Sigmoid colon (tissue), 7 donors: ENCODE measurements around the gene SRRM2. TPM values are rescaled to one million over a fixed set of nuclear protein-coding genes. Genes with fewer than 3 reads are reported as not detected.
A peak's percentile ranks its signal among the peaks of the same experiment; 100 is the strongest.

Experiments
- DNase-seq: peaks from one replicate; pipeline ENCODE4 v3.0.0-alpha.2; 2019
- H3K27ac ChIP-seq, 4 donors: fragments of 200-600 bp; sonication (generic); one replicate each; pipeline ENCODE4 v1.5.1; 2016 to 2019; ENCODE audit warnings: mild to moderate bottlenecking in 1 of 4
- H3K27me3 ChIP-seq, 3 donors: fragments of 200-600 bp; sonication (generic); one replicate each; pipeline ENCODE4 v1.5.1; 2019; ENCODE audit warnings: mild to moderate bottlenecking in 1 of 3
- H3K36me3 ChIP-seq, 4 donors: fragments of 200-600 bp; sonication (generic); one replicate each; pipeline ENCODE4 v1.5.1; 2016 to 2019
- H3K4me1 ChIP-seq, 4 donors: fragments of 200-600 bp; sonication (generic); one replicate each; pipeline ENCODE4 v1.5.1; 2017 to 2019
- H3K4me3 ChIP-seq, 4 donors: fragments of 200-600 bp; sonication (generic); one replicate each; pipeline ENCODE4 v1.5.1; 2017 to 2019; ENCODE audit warnings: mild to moderate bottlenecking in 2 of 4, moderate library complexity in 1 of 4
- H3K9me3 ChIP-seq, 4 donors: fragments of 200-600 bp in 3 of 4; sonication (generic) in 3 of 4; one replicate each; pipeline versions ENCODE4 v1.5.1 to v1.6.1; 2013 to 2019
- EP300 ChIP-seq, 4 donors: sonication (generic); formaldehyde crosslinking; IDR thresholded peaks; one replicate each; pipeline ENCODE4 v1.6.1; 2017; ENCODE audit warnings: antibody characterized with exemption in 4 of 4
- POLR2A ChIP-seq, 2 donors: fragments of 450-650 bp; IDR thresholded peaks; one replicate each; pipeline ENCODE4 v1.6.1; 2016; ENCODE audit warnings: antibody characterized with exemption in 2 of 2, mild to moderate bottlenecking in 2 of 2, moderate library complexity in 2 of 2
- POLR2AphosphoS5 ChIP-seq, 4 donors: sonication (generic); formaldehyde crosslinking; IDR thresholded peaks; one replicate each; pipeline ENCODE4 v1.6.1; 2017; ENCODE audit warnings: antibody characterized with exemption in 4 of 4
- WGBS, 2 donors: extraction: QIAGEN DNeasy Blood & Tissue Kit; methylation state at CpG; one replicate each; pipeline ENCODE4 v1.1.7; 2013; 5-methylcytosine and 5-hydroxymethylcytosine counted together
- intact Hi-C: fragments of 100-400 bp; cut with DNase I; formaldehyde crosslinking; loops from one replicate; pipeline ENCODE4 v1.15.1; 2023
- polyA plus RNA-seq, 3 donors: library from polyadenylated mRNA; stranded (reverse); fragments of 200-250 nt; gene quantifications; one replicate each; pipeline ENCODE4 v1.2.3, GENCODE V29; 2013
- total RNA-seq, 4 donors: library from RNA; depleted of rRNA; stranded (reverse); fragments of >200 nt; gene quantifications; one replicate each; pipeline ENCODE4 v1.1.0, GENCODE V29; 2016
- TF ChIP-seq, protein P1 (sequence below), 4 experiments: fragments of 450-650 bp in 3 of 4; fragments of 200-600 bp in 1 of 4; IDR thresholded peaks; one replicate each; pipeline ENCODE4 v1.5.1; 2016 to 2019; ENCODE audit warnings: antibody characterized with exemption in 4 of 4, mild to moderate bottlenecking in 3 of 4, moderate library complexity in 2 of 4
- donor health status: healthy with polysubstance abuse.
- donor health status: Bipolar disorder and iron deficiency.
- donor health status: healthy.

The SRRM2 gene
- total and polyA plus RNA-seq, 7 donors = 66.1 to 826 (median 198) TPM

DNA sequence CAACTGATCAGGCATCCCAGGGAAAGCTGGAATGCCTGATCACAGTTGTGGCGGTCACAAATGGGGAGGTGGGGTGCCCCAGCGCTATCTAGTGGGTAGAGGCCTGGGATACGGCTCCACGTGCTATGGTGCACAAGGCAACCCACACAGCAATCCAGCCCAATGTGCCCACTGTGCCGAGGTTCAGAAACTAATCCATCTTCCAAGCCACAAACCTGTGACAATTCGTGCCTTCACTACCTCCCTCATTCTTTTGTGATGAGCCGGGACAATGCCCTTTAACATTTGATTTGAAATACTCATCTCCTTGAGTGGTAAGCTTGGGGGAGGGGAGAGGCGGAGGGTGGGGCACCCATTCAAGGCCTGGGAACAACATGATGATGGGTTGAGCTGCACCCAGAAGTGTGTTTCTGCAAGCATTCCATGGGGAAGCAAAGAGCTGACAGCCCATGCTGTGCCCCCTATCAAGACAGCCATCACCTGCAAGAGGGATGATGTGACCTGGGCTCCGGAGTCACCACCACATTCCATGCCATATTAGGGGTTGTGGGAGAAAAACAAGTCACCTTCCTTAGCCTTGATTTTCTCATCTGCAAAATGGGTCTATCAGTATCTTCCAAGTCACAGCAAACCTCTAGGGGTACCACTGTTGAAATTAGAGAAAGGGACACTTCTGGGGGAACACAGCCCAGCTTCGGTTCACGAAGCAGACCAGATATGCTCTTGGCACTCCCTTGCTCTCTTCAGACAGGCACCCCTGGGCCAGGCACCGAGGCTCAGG is 20.9 kb downstream of the SRRM2 start:
- DNase-seq = no peak
- H3K4me3 ChIP-seq = no peak overlapping the region
- peaks cover 36 to 71% (median 50%) of the 10 kb centered on the region in 4 donors for H3K36me3 ChIP-seq
- TF ChIP-seq POLR2A (IDR thresholded peaks at IDR 0.05) (no peak), EP300 (IDR thresholded peaks at IDR 0.05) (no peak), POLR2AphosphoS5 (IDR thresholded peaks at IDR 0.05) (no peak)
- TF ChIP-seq, protein P1, sequence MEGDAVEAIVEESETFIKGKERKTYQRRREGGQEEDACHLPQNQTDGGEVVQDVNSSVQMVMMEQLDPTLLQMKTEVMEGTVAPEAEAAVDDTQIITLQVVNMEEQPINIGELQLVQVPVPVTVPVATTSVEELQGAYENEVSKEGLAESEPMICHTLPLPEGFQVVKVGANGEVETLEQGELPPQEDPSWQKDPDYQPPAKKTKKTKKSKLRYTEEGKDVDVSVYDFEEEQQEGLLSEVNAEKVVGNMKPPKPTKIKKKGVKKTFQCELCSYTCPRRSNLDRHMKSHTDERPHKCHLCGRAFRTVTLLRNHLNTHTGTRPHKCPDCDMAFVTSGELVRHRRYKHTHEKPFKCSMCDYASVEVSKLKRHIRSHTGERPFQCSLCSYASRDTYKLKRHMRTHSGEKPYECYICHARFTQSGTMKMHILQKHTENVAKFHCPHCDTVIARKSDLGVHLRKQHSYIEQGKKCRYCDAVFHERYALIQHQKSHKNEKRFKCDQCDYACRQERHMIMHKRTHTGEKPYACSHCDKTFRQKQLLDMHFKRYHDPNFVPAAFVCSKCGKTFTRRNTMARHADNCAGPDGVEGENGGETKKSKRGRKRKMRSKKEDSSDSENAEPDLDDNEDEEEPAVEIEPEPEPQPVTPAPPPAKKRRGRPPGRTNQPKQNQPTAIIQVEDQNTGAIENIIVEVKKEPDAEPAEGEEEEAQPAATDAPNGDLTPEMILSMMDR (IDR thresholded peaks at IDR 0.05) = no peak
- WGBS, 2 donors = 86% methylated on average over 12 of the region's 12 CpGs
- no peaks in the 10 kb centered on the region for H3K27me3 ChIP-seq
- H3K27ac ChIP-seq = peak overlapping the region in 1 of 4 donors; percentile 44
- H3K9me3 ChIP-seq = no peaks in the 10 kb centered on the region
- intact Hi-C loops = loop anchor here (10.0 kb wide), 1 partner anchor 381 kb away; no protein-coding TSS in a partner anchor
- H3K4me1 ChIP-seq = peaks cover 4 to 26% (median 21%) of the 10 kb centered on the region in 4 donors

DNA sequence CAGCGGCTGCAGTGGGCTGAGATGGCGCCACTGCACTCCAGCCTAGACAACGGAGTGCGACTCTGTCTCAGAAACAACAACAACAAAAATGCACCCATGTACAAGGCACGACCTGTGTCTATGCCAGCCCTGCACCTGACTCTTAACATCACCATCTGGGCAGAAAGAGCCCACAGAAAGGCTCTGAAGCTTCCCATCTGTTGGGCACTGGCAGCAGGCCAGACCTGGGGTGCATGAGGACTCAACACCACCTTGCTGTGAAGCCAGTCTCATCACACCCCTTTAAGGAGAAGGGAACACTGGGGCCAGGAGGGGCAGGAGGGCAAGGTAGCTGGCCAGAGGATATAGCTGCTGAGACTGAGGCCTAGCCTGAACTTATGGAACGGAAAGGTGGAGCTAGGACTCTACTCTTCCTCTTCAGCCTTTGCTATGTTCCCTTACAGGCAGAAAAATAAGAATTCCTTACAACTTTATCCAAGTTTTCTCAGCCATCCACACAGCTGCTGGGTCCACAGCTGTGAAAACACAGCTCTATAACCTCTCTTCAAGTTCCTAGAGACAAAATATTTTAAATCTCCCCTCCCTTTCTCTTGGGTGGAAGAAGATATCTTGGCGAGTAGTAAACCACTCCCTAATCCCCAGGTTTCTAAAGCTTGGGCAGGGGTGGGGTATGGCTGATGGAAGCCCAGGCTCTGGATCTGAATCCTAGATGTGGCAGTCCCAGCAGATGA is 21.9 kb downstream of the SRRM2 start:
- H3K27me3 ChIP-seq = no peaks in the 10 kb centered on the region
- no peak for DNase-seq
- peaks cover 27 to 62% (median 40%) of the 10 kb centered on the region in 4 donors for H3K36me3 ChIP-seq
- H3K4me3 ChIP-seq = no peak overlapping the region
- no peak for TF ChIP-seq POLR2AphosphoS5 (IDR thresholded peaks at IDR 0.05)
- TF ChIP-seq, protein P1 (IDR thresholded peaks at IDR 0.05) = no peak
- TF ChIP-seq POLR2A (IDR thresholded peaks at IDR 0.05) = no peak
- no peak for TF ChIP-seq EP300 (IDR thresholded peaks at IDR 0.05)
- 72 to 85% methylated on average over 7 of the region's 7 CpGs for WGBS, 2 donors
- H3K27ac ChIP-seq = no peak overlapping the region
- no peaks in the 10 kb centered on the region for H3K9me3 ChIP-seq
- peaks cover 4 to 33% (median 26%) of the 10 kb centered on the region in 4 donors for H3K4me1 ChIP-seq
- intact Hi-C loops = loop anchor here (10.0 kb wide), 1 partner anchor 380 kb away; no protein-coding TSS in a partner anchor

DNA sequence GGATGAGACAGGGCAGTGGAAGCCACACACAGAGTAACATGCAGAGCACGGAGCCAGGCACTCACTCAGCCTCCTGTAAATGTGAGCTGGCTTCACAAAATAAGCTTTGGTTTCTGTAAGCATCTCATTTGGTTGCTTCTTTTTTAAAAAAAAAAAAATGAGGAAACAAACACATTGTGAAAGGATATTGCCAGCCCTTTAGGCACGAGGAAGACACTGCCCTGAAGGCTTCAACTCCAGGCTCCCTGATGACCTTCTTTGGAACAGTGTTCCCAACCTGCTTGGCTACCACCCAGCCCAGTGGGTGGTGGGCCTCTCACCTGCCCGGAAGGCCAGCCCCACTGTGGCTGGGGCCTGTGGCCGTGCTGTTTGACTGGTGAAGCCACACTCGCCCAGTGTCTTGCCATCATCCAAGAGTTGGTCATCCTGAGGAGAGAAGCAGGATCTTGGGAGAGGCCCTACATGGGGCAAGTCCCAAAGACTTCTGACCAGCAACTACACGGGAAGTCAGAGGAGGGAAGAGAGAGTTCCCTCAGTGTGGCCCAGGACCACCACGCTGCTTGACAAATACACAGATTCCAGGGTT is 22.8 kb downstream of the SRRM2 start:
- WGBS, 2 donors = 78 to 84% methylated on average over 7 of the region's 7 CpGs
- intact Hi-C loops = loop anchor here (5.0 to 10.0 kb wide), 3 partner anchors 93 to 380 kb away; partner anchors contain the start of genes CEMP1 and KCTD5
- peaks cover 19 to 53% (median 31%) of the 10 kb centered on the region in 4 donors for H3K36me3 ChIP-seq
- peak overlapping the region in 1 of 4 donors; percentile 68 for H3K4me3 ChIP-seq
- no peaks in the 10 kb centered on the region for H3K27me3 ChIP-seq
- H3K9me3 ChIP-seq = no peaks in the 10 kb centered on the region
- no peak for TF ChIP-seq POLR2A (IDR thresholded peaks at IDR 0.05)
- no peak for TF ChIP-seq EP300 (IDR thresholded peaks at IDR 0.05)
- no peak for TF ChIP-seq POLR2AphosphoS5 (IDR thresholded peaks at IDR 0.05)
- TF ChIP-seq, protein P1 (IDR thresholded peaks at IDR 0.05) = no peak
- H3K27ac ChIP-seq = peak overlapping the region in 1 of 4 donors; percentile 93
- DNase-seq = no peak
- H3K4me1 ChIP-seq = peaks cover 4 to 33% (median 26%) of the 10 kb centered on the region in 4 donors

DNA sequence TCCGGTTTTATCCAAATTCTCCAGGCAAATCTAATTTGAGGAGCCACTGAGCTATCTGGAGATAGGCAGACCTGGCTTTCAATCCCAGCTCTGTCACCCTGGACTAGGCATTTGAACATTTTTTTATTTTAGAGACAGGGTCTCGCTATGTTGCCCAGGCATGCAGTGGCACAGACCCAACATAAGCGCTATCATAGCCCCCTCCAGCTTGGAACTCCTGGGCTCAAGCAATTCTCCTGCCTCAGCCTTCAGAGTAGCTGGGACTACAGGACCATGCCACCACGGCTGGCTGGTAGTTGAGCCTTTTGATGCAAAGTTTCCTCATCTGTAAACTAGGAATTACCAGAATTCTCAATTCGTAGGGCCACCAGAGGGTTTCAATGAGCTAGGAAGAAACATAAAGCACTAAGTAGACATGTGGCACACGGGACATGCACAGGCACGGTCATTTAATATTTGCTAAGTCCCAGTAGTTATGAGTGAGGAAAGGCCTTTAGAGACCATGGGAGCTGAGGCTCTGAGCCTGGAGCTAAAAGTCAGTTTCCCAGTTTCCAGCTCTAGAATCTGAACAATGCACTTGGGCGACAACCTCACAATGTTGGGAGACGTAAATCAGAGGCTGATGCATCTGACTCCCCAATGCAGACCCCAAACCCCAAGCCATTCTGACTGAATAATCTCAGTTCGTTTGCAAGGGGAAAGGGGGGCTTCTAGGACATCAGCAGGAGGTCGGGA is 23.5 kb downstream of the SRRM2 start:
- peaks cover 4 to 33% (median 26%) of the 10 kb centered on the region in 4 donors for H3K4me1 ChIP-seq
- TF ChIP-seq POLR2AphosphoS5 (IDR thresholded peaks at IDR 0.05) (no peak), POLR2A (IDR thresholded peaks at IDR 0.05) (no peak), EP300 (IDR thresholded peaks at IDR 0.05) (no peak)
- TF ChIP-seq, protein P1 (IDR thresholded peaks at IDR 0.05) = no peak
- peaks cover 12 to 46% (median 24%) of the 10 kb centered on the region in 4 donors for H3K36me3 ChIP-seq
- H3K27me3 ChIP-seq = no peaks in the 10 kb centered on the region
- peak; percentile 30 for DNase-seq
- H3K9me3 ChIP-seq = no peaks in the 10 kb centered on the region
- H3K4me3 ChIP-seq = peak overlapping the region; percentile 68 to 94 (median 88)
- intact Hi-C loops = loop anchor here (1.0 to 10.0 kb wide), 4 partner anchors 23 to 379 kb away; partner anchors contain the start of genes CEMP1 and KCTD5
- peak overlapping the region; percentile 93 to 100 (median 98) for H3K27ac ChIP-seq
- 38 to 57% methylated on average over 11 of the region's 11 CpGs for WGBS, 2 donors
